Progenitor cell of endocrine pancreas (in vitro differentiated cells): ENCODE measurements around the gene RALGAPA2. TPM values are rescaled to one million over a fixed set of nuclear protein-coding genes. Genes with fewer than 3 reads are reported as not detected.

Experiments used
- DNase-seq: peaks from one replicate; pipeline ENCODE4 v3.0.0; 2021; ENCODE audit warnings: low spot score; ENCODE audit not compliant: unreplicated experiment
- H3K27ac Mint-ChIP-seq: 2 replicates; pipeline ENCODE4 v1.8.0; 2021; ENCODE audit warnings: mild to moderate bottlenecking, moderate library complexity, mixed read lengths
- H3K27me3 Mint-ChIP-seq: 2 replicates; pipeline ENCODE4 v1.8.0; 2021; ENCODE audit warnings: mixed read lengths
- H3K36me3 Mint-ChIP-seq: 2 replicates; pipeline ENCODE4 v1.8.0; 2022; ENCODE audit warnings: mixed read lengths; ENCODE audit not compliant: insufficient read depth
- H3K4me1 Mint-ChIP-seq: 2 replicates; pipeline ENCODE4 v1.8.0; 2021; ENCODE audit warnings: low read depth, mixed read lengths
- H3K4me3 Mint-ChIP-seq: 2 replicates; pipeline ENCODE4 v1.8.0; 2021; ENCODE audit warnings: low read depth, mild to moderate bottlenecking, moderate library complexity, mixed read lengths
- H3K9me3 Mint-ChIP-seq: 2 replicates; pipeline ENCODE4 v1.8.0; 2021; ENCODE audit warnings: low read depth, mixed read lengths
- CTCF ChIP-seq: fragments of 200-600 bp; sonication (generic); IDR thresholded peaks from one replicate; pipeline ENCODE4 v1.5.0; 2021; ENCODE audit warnings: antibody characterized with exemption, mild to moderate bottlenecking; ENCODE audit not compliant: unreplicated experiment
- total RNA-seq: library from RNA; stranded (reverse); gene quantifications from 2 replicates; pipeline ENCODE4 v1.2.1, GENCODE V29; 2021

The RALGAPA2 gene
- total RNA-seq, 1 donor from 2014 or later = 109 TPM

DNA sequence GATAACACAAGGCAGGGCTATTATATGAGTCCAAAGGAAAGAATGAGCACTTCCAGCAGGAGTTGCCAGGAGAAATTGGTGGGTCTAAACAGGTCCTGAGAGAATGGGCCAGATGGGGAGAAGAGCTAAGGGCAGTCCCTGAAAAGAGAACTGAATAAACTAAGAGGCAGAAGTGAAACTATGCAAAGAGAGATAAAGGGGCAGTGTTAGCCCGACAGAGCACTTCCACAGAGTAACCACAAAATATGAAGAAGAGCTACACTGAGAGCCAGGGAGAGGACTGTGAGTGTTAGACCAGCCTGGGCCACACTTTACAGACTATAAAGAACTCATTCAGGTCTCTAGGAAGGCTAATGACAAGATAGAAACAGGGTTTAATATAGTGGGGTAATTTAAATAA lies 43.8 kb downstream of the RALGAPA2 start:
- Mint-ChIP-seq H3K36me3 (peaks cover 4% of the 10 kb centered on the region), H3K4me3 (no peak overlapping the region), H3K27me3 (no peaks in the 10 kb centered on the region), H3K27ac (no peak overlapping the region), H3K9me3 (no peaks in the 10 kb centered on the region), H3K4me1 (peaks cover 5% of the 10 kb centered on the region)
- TF ChIP-seq CTCF = no peak
- DNase-seq = no peak

GRCh38 chr20:20666359-20666758 lies 46.1 kb downstream of the RALGAPA2 start:
- DNase-seq = no peak
- Mint-ChIP-seq H3K4me1 (peaks cover 5% of the 10 kb centered on the region), H3K36me3 (peaks cover 3% of the 10 kb centered on the region), H3K27me3 (no peaks in the 10 kb centered on the region), H3K9me3 (no peaks in the 10 kb centered on the region), H3K4me3 (no peak overlapping the region), H3K27ac (no peak overlapping the region)
- TF ChIP-seq CTCF = no peak

DNA sequence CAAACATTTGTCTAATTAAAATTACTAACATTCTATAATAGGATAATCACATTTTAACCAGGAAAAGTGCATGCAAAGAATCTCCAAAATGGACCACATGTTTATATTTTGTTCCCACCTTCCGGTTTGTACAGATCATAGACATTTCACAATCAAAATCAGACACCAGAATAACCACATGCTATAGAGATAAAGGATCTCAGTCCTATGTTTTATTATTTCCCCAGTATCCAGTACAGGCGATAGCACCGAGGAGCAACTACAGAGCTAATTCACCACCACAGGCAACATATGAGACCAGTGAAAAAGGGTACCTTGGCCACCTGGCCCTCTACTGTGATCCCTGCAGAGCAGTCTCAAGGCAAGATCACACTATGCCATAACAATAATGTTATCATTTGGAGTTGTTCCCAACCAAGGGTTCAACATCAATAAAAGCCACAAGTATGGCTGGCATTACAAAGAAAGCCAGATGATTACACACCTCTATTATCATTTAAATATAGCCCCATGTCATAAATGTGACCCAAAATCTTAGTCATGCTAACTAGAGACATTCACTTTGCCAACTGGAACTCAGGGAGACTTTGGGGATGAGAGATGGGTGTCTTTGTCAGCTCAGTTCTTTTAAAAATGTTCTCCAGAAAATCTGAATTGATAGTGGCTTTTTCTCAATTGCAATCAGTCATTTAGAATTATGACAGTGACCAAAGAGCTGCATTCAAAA lies 46.7 kb downstream of the RALGAPA2 start:
- no peak for TF ChIP-seq CTCF
- Mint-ChIP-seq H3K27me3 (no peaks in the 10 kb centered on the region), H3K4me1 (peaks cover 5% of the 10 kb centered on the region), H3K27ac (no peak overlapping the region), H3K9me3 (no peaks in the 10 kb centered on the region), H3K4me3 (no peak overlapping the region), H3K36me3 (peaks cover 3% of the 10 kb centered on the region)
- DNase-seq = no peak

GRCh38 chr20:20664795-20665589 lies 47.5 kb downstream of the RALGAPA2 start:
- Mint-ChIP-seq H3K27ac (no peak overlapping the region), H3K27me3 (no peaks in the 10 kb centered on the region), H3K9me3 (no peaks in the 10 kb centered on the region), H3K4me3 (no peak overlapping the region), H3K4me1 (peaks cover 5% of the 10 kb centered on the region), H3K36me3 (peaks cover 2% of the 10 kb centered on the region)
- peak; percentile 57 for TF ChIP-seq CTCF
- DNase-seq = no peak

DNA sequence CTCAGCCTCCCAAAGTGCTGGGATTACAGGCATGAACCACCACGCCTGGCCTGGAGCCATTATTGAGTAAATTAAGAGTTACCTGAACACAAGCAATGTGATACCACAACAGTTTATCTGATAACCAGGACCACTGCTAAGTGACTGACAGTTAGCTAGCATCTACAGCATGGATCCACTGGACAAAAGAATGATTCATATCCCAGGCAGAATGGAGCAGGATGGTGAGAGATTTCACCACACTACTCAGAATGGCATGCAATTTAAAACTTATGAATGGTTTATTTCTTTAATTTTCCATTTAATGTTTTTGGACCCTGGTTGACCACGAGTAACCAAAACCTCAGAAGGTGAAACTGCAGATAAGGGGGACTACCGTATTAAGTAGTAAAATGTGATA lies 48.6 kb downstream of the RALGAPA2 start:
- H3K9me3 Mint-ChIP-seq = no peaks in the 10 kb centered on the region
- DNase-seq = no peak
- TF ChIP-seq CTCF = no peak

More for the DNA sequence above, 48.6 kb downstream of the RALGAPA2 start:
- Mint-ChIP-seq H3K27me3 (no peaks in the 10 kb centered on the region), H3K4me1 (peaks cover 5% of the 10 kb centered on the region), H3K27ac (no peak overlapping the region), H3K4me3 (no peak overlapping the region), H3K36me3 (no peaks in the 10 kb centered on the region)
